IPS DF 4.7 (cell line): ENCODE measurements around the gene TPM2.
"Not testable (repeated sequence)": the region's sequence is repeated elsewhere in the genome, so short reads cannot be mapped to it uniquely, and the experiment has no call there.

Experiments used
- DNase-seq: peaks from one replicate; pipeline ENCODE4 v3.0.0-alpha.2; 2013; ENCODE audit warnings: low spot score; ENCODE audit errors: extremely low read depth

The TPM2 gene

GRCh38 chr9:35656831-35657545 lies 32.7 kb downstream of the TPM2 start:
- DNase-seq: no peak

- DNase-seq: no peak
Observed at GRCh38 chr9:35656348-35656747, 33.4 kb downstream of the TPM2 start.

- no peak for DNase-seq
Observed at GRCh38 chr9:35653611-35654010, 36.1 kb downstream of the TPM2 start.

GRCh38 chr9:35652829-35653209 lies 36.9 kb downstream of the TPM2 start:
- no peak for DNase-seq

GRCh38 chr9:35651956-35652828 lies 37.5 kb downstream of the TPM2 start:
- DNase-seq: no peak

- DNase-seq: no peak
Observed at GRCh38 chr9:35650341-35651158, 39.2 kb downstream of the TPM2 start, which contains the start of gene SIT1. TSS of gene SIT1 (minus strand) at chr9:35650931. CDS start at chr9:35650853, 78 bp downstream.

- DNase-seq: no peak
Observed at GRCh38 chr9:35649431-35650340, 40.0 kb downstream of the TPM2 start.

- DNase-seq: no peak
Observed at GRCh38 chr9:35646533-35647265, 43.0 kb downstream of the TPM2 start.

- DNase-seq: no peak
Observed at GRCh38 chr9:35646153-35646532, 43.6 kb downstream of the TPM2 start.

GRCh38 chr9:35645736-35646135 lies 44.0 kb downstream of the TPM2 start:
- DNase-seq: not testable (repeated sequence)

GRCh38 chr9:35643046-35643445 lies 46.7 kb downstream of the TPM2 start:
- no peak for DNase-seq

- DNase-seq: not testable (repeated sequence)
Observed at GRCh38 chr9:35641478-35641877, 48.2 kb downstream of the TPM2 start.

GRCh38 chr9:35640431-35640830 lies 49.3 kb downstream of the TPM2 start:
- DNase-seq: not testable (repeated sequence)

- no peak for DNase-seq
Observed at GRCh38 chr9:35639631-35640030, 50.1 kb downstream of the TPM2 start.

- not testable (repeated sequence) for DNase-seq
Observed at GRCh38 chr9:35639225-35639624, 50.5 kb downstream of the TPM2 start.

- DNase-seq: not testable (repeated sequence)
Observed at GRCh38 chr9:35638751-35639150, 51.0 kb downstream of the TPM2 start.

GRCh38 chr9:35637427-35637955 lies 52.2 kb downstream of the TPM2 start:
- not testable (repeated sequence) for DNase-seq

- not testable (repeated sequence) for DNase-seq
Observed at GRCh38 chr9:35636877-35637246, 52.9 kb downstream of the TPM2 start.

- DNase-seq: no peak
Observed at GRCh38 chr9:35636135-35636876, 53.4 kb downstream of the TPM2 start.
